NCI-H1048 (cell line): ENCODE measurements around the gene YTHDF1.

Source experiments
- DNase-seq: peaks from one replicate; lab custom pipeline; 2025; lab: John Stamatoyannopoulos, UW

YTHDF1 gene

GRCh38 chr20:63208346-63208909 is 7.5 kb downstream of the YTHDF1 start:
- DNase-seq, result no peak

GRCh38 chr20:63206878-63207277 is 9.1 kb downstream of the YTHDF1 start:
- DNase-seq, result no peak

DNA sequence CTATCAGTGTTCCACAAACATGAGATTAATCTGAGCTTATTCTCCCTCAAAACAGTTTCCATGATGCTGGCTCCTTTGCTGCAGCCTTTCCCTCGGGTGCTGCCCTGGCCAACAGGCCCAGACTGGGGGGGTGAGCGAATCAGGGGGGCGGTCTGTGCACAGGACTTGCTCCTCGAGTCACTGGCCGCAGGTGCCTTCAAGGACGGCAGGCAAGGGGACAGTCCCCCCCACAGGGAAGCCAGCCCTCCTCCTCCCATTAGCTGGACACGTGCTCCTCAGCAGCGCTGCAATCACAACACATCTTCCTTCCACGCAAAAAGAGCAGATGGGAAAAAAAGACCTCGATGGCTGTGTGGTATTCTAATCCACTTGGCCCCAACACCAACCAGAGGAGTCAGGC is 10.0 kb downstream of the YTHDF1 start:
- DNase-seq, result no peak

DNA sequence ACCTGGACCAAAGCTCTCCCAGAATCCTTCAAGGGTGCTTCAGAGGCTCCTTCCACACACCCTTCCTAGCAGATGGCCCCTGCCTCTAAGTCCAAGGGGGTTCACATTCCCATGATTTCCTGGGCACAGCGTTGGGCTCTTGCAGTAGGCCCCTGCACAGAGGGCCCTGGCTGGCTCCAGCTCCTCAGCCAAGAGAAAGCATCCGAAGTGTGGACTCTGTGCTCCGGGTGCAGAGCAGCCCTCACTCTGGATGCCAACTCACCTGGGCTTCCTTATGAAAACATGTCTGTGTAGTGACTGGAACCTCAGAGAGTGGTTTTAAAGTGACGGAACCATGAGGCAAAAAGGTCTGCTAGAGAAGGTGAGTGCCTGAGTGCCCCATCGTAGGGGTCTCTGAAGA is 11.6 kb downstream of the YTHDF1 start:
- no peak for DNase-seq

DNA sequence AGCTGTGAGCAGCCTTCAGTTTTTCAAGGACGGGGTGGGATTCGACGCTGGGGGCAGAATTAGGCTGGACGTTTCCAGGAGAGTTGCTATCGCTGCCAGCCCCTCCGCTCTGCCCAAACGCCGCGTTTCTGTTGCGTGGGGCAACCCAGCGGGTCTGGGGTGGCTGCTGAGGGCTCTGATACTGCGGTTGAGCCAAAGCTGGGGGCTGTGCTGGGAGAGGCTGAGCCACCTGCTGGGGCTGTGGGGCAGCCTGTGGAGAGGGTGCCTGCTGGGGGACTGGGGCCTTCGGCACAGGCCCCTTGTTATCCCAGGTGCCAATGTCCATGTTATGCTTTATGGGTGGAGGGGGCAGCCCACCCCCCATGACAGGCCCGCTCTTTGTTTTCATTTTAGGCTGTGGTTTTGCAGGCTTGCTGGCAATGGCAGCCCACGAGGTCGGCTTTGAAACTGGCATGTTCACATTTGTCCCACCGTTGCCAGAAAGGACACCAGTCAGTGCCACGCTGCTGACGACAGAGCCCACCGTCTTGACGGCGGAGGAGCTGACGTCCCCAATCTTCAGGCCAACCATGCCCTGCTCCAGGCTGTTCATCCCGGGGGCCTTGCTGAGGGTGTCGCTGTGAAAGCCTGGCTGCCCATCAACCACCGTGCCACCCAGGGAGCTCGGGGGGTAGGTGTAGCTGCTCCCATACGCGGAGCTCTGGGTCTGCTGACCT is 13.0 kb downstream of the YTHDF1 start:
- no peak for DNase-seq

DNA sequence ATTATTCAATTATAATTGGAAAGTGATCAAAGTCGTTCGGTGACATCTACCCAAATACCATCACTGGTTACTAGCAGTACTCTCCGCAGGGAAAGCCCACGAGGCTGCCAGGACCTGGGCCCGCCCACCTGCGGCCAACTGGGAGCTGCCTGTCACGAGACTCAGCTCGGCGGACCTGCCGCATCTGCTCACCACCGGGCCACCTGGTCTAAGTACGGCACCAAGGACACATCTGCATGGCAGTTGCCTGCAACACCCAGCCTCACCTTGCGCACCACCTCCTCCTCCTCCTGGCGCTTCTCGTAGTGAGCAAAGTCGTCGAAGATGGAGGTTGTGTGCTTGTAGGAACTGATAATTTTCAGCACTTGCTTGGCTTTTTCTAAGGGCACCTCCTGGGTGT is 13.9 kb downstream of the YTHDF1 start:
- DNase-seq, result no peak

DNA sequence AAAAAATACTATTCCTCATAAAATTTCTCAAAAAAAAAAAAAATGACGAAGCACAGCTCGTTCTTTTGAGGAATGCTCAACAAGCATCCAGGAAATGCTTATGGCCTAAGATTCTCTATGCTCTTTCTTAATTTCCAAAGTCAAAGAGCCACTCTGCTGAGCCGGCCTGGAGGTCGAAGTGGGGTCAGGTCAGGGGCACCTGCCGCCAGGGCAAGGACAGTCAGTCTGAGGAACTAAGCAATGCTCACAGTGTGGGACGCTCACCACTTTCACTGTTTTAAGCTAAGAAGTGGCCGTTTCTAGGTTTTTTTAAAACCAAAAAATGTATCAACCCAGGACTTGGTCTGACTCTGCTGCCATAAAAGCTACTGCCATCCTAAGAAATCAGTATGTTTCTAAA is 17.3 kb downstream of the YTHDF1 start:
- no peak for DNase-seq

DNA sequence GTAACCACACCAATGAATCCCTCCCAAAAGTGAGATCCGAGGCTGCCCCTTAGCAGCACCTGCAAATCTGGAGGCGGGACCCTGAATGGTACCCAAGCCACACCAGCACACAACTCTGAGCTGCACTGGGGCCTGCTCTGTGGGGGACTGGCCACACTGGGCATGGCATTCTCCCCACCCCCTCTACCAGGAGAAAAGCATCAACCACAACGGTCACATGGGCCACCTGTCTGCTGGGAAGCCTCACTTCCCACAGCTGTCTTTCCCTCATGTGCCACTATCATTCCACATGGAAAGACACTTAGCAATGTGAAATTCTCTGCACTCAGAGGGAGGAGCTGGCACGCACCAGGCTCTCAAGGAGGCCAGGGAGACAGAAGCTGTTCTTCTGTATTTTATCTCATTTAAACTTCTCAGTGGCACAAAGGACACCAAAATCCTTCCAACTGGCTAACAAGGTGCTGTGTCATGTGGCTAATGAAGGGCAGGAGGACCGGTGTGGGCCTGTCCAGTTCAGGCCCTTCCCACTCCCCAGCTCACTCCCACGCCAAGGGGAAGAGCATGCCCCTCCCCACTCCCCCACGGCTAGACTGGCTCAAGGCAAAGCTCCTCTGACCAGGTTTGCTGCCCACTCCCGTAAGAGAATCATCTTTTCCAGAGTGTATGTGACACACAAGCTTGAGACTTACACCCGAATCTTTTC is 19.0 kb downstream of the YTHDF1 start:
- no peak for DNase-seq

DNA sequence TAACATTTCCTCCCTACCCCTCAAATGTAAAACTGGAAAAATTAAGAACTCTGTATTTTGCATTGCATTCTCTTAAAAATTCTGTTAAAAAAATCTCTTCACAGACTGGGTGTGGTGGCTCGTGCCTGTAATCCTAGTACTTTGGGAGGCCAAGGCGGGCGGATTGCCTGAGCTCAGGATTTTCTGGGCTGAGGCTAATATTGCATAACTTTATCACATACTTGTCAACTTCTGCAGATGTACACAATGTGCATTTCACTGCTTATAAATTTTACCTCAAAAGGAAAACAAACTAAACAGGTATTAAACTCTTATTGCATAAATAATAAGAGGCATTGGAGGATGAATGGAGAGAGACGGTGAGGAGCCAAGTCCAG is 21.1 kb downstream of the YTHDF1 start:
- no peak for DNase-seq

- no peak for DNase-seq
These were observed 21.7 kb downstream of the YTHDF1 start for GRCh38 chr20:63194007-63194796.

- DNase-seq, result no peak
These were observed 23.2 kb downstream of the YTHDF1 start for GRCh38 chr20:63192721-63193120.

DNA sequence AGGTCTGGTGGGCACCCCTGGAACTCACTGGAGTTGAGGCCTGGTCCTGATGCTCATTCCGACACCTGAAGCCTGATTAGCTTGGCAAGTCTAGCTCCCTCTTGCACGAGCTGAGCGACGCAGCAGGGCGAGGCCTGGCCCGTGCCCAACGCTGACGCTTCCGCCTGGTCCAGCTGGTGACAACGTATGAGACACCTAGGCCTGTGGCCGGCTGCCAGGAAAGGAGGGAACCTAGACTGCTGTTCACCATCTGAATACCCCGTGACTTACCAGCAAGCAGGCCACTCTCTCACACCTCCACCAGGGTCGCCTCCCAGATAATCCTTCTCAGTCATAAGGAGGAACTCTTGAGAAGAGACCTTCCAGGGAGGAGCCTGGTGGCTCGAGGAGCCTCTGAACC is 24.5 kb downstream of the YTHDF1 start:
- DNase-seq, result no peak

DNA sequence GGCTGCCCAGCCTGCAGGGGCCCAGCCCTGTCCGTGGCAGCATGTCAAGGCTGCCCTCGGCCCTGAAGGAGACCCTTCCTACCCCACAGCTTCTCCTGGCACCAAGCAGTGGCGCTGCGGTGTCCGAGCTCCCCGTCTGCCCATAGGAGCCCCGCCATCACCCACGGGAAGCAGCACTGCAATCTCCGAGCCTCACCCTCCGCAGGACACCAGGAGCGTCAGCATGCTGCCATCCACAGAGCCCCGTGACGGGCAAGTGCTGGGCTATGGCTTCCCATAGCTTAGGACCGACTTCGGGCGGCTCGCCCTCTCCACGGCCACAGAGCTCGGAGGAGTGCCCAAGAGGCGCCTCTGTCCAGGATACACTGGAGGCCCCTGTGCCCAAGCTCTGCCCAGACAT is 25.1 kb downstream of the YTHDF1 start:
- DNase-seq, result no peak

GRCh38 chr20:63189846-63190559 is 25.9 kb downstream of the YTHDF1 start:
- DNase-seq, result no peak

DNA sequence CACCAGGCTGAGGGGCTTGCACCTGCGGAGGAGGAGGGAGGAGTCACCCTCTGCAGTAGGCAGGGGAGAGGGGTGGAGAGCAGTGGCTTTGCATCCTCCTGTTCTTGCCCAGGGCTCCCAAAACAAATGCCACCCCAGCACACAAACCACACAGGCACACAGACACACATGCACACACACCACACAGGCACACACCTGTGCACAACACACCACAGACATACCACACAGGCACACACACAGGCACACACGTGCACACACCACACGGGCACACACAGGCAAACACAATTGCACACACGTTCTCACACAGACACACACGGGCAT is 26.6 kb downstream of the YTHDF1 start:
- no peak for DNase-seq

DNA sequence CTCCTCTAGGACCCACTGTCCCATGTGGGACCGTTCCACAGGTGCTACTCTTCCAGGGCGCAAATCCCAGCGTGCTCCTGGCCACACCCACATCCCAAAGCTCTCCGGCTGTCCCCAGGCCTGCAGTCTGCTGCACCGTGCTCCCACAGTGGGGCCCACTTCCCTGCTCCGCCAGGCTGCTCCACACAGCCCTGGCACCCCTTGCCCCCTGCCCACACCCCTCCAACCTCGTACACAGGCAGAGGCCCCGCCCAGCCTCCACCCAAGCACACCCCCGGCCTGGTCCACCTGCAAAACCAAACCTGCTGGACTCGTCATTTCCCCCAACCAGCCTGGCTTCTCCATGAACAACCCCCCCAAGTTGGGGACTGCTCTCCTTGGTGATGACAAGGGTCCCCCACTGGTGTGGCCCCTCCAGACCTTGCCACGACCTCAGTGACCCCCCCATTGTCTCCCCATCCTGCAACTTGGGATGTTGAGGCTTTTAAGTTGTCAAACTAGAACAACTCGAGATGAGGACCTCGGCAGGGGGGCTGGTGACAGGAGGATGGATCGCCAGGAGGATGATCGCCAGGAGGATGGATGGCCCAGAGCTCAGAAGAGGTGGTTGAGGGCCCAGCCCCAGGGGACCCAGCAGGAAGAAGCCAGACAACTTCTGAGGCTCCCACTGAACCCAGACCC is 27.1 kb downstream of the YTHDF1 start:
- no peak for DNase-seq

DNA sequence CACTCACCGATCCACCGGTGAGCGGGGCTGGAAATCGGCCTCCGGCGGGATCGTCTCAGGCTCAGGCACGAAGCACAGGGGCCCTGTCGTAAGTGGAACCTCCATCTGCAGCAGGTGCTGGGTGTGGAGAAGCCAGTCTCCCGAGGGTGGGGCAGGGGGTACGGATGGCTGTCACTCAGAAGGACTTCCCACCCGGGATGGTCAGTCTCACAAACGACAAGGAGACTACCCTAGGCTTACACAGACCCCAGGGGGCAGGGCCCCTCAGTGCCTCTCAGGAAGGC is 27.8 kb downstream of the YTHDF1 start:
- DNase-seq, result no peak

DNA sequence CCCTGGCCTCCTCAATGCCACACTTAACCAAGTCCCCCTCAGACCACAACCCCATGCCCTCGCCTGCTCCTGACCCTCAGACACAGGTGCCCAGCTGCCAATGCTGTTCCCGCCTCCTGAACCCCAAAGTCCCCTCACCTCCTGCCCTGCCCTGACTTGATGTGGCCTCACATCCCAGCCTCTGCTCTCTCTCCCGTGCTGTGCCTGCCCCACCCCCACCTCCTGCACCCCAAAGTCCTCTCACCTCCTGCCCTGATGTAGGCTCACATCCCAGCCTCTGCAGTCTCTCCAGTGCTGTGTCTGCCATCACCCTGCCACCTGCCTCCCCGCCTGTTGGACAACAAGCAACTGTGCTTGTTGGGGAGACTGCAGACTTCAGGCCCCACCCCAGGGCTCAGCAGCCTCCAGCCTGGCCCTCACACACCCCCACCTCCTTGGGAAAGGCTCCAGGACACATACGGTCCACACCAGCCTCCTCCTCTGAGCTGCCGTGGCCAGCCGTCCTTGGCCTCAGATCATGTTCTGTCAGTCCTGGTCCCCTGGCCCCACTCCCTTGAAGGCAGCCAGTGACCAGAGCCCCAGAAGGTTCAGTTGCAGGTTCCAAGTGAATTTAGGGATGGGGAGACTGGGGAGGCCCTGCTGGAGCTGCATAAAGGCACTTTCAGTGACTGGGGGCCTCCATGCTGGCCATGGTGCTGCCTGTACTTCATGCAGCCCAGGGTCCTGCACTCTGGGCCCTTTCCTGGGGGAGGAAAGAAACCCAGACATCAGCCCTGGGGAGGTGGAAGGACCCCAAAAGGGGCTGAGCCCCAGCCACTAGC is 28.4 kb downstream of the YTHDF1 start:
- no peak for DNase-seq

GRCh38 chr20:63186528-63187316 is 29.2 kb downstream of the YTHDF1 start:
- no peak for DNase-seq

- no peak for DNase-seq
These were observed 29.8 kb downstream of the YTHDF1 start for GRCh38 chr20:63186084-63186483.
